Measurements from ENCODE around the gene CISH.

CISH gene

DNA sequence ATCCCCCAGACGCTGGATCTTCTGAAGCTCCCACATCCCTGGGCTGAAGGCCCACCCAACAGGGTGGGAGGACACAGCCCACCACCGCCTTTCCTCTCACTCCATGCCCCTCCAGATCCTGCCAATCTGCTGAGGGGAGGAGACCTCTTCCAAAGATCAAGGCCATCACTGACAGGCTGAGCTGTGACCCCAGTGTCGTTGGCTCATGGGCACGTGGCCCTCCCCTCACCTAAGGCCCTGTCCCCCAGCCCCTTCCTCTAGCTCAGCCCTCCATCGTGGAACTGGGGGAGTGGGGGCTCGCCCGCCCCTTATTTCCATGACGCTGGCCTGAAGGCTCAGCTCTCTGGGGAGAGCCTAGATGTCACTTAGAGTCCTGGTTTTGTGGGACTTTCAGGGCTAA, 54.5 kb downstream of the CISH start:
- Histone ChIP-seq H3K79me2 (ENCODE audit: control insufficient read depth, insufficient read depth, low read length, poor library complexity) (no peaks in the 10 kb centered on the region), H4K91ac (ENCODE audit: low read depth, low read length) (no peak overlapping the region), H3K14ac (ENCODE audit: low read length) (no peak overlapping the region), H2BK120ac (ENCODE audit: insufficient read depth, low read length, poor library complexity) (no peak overlapping the region), H3K23ac (ENCODE audit: low read length) (no peak overlapping the region), H2BK12ac (ENCODE audit: low read length) (no peak overlapping the region), H3K27ac (ENCODE audit: low read depth, low read length) (no peak overlapping the region), H3K4me3 (ENCODE audit: low read depth, low read length) (no peak overlapping the region), H3K27me3 (ENCODE audit: insufficient read depth, low read length) (no peaks in the 10 kb centered on the region), H2AFZ (ENCODE audit: insufficient read depth, low read length, poor library complexity) (no peak overlapping the region), H3K9me3 (ENCODE audit: insufficient read depth, low read depth, low read length) (no peaks in the 10 kb centered on the region), H3K4me2 (ENCODE audit: low read length) (no peak overlapping the region), H2AK5ac (ENCODE audit: low read length) (no peak overlapping the region), H3K18ac (ENCODE audit: low read length) (no peak overlapping the region), H3K4me1 (ENCODE audit: control insufficient read depth in 1 of 2, insufficient read depth in 2 of 2, low read length in 2 of 2) (no peaks in the 10 kb centered on the region), H4K8ac (ENCODE audit: low read depth, low read length) (no peak overlapping the region), H3K9ac (ENCODE audit: low read length) (no peak overlapping the region), H4K12ac (ENCODE audit: low read depth, low read length) (no peak overlapping the region), H3K79me1 (ENCODE audit: low read length) (no peaks in the 10 kb centered on the region), H3K36me3 (ENCODE audit: control insufficient read depth in 1 of 2, insufficient read depth in 2 of 2, low read length in 2 of 2) (no peaks in the 10 kb centered on the region), H2BK5ac (ENCODE audit: low read depth, low read length, poor library complexity) (no peak overlapping the region), H3K4ac (ENCODE audit: low read depth, low read length) (no peak overlapping the region)
- no CpG with 5 or more reads among the region's 8 CpGs for WGBS (ENCODE audit: extremely low coverage, insufficient coverage, insufficient read length)
- DNase-seq, result no peak

Measured in trophoblast cell (in vitro differentiated cells and primary cell).